HCT116 (cell line): ENCODE measurements around the gene MOK. TPM values are rescaled to one million over a fixed set of nuclear protein-coding genes. Genes with fewer than 3 reads are reported as not detected.

Experiments
- ATAC-seq: fragments of 200-7000 bp; cut with Tn5 transposase; 2 replicates; pipeline ENCODE4 v1.9.1; 2020; ENCODE audit warnings: mild to moderate bottlenecking, moderate library complexity
- BruUV-seq: library from RNA; stranded (reverse); fragments of 400-500 nt; replicated peaks from 2 replicates; lab custom pipeline; 2021; lab: Mats Ljungman, UMichigan
- CTCF ChIA-PET: fragments of 300-600 bp; sonication (Branson Sonifier 250); formaldehyde crosslinking; loops from one replicate; lab custom pipeline; 2021; ENCODE audit warnings: antibody characterized with exemption; lab: Charles Lee
- POLR2A ChIA-PET: fragments of 300-600, 350-600 bp; sonication (Branson Sonifier 250); formaldehyde crosslinking; loops from one replicate; lab custom pipeline; 2021; ENCODE audit warnings: antibody characterized with exemption; lab: Charles Lee
- RAD21 ChIA-PET, 2 experiments: fragments of 300-600 bp; sonication (Branson Sonifier 250); formaldehyde crosslinking; loops; one replicate each; lab custom pipeline; 2023; ENCODE audit warnings: low total read pairs in 2 of 2; ENCODE audit not compliant: uncharacterized antibody in 2 of 2, unreplicated experiment in 2 of 2, low non-redundant PET in 1 of 2; lab: Charles Lee
- DNase-seq: peaks from one replicate; pipeline ENCODE4 v3.0.0-alpha.2; 2010; ENCODE audit warnings: low read depth, low spot score
- H2AFZ ChIP-seq: fragments of 200-600 bp; shearing (Covaris generic), sonication (generic); 2 replicates; pipeline ENCODE4 v1.6.1; 2017; ENCODE audit warnings: low read depth, mixed run types, mixed read lengths, antibody characterized with exemption, low read length; ENCODE audit not compliant: poor library complexity, severe bottlenecking
- H3K27ac ChIP-seq: 2 replicates; pipeline ENCODE4 v1.5.1; 2012; ENCODE audit warnings: low read depth, low read length
- H3K27me3 ChIP-seq: fragments of 200-600 bp; sonication (generic); 2 replicates; pipeline ENCODE4 v1.6.1; 2016; ENCODE audit warnings: mixed run types, low read length, mixed read lengths; ENCODE audit not compliant: insufficient read depth
- H3K36me3 ChIP-seq, 2 experiments: fragments of 200-500 bp in 1 of 2; fragments of 200-600 bp in 1 of 2; sonication (Bioruptor generic) in 1 of 2; sonication (generic) in 1 of 2; 2 replicates each; pipeline versions ENCODE4 v1.5.1 to v1.6.1; 2014 to 2016; ENCODE audit warnings: low read length in 2 of 2, inconsistent platforms in 1 of 2, mixed read lengths in 1 of 2, mixed run types in 1 of 2; ENCODE audit not compliant: insufficient read depth in 2 of 2, control insufficient read depth in 1 of 2
- H3K4me1 ChIP-seq, 2 experiments: fragments of 200-600 bp in 1 of 2; sonication (generic) in 1 of 2; 2 replicates each; pipeline versions ENCODE4 v1.5.1 to v1.6.1; 2012 to 2017; ENCODE audit warnings: low read length in 2 of 2, inconsistent platforms in 1 of 2, mild to moderate bottlenecking in 1 of 2, mixed read lengths in 1 of 2, mixed run types in 1 of 2, moderate library complexity in 1 of 2; ENCODE audit not compliant: insufficient read depth in 2 of 2, control insufficient read depth in 1 of 2
- H3K4me2 ChIP-seq: fragments of 200-600 bp; sonication (generic); 2 replicates; pipeline ENCODE4 v1.6.1; 2017; ENCODE audit warnings: mixed run types, low read length, mixed read lengths
- H3K4me3 ChIP-seq, 2 experiments: fragments of 200-600 bp in 1 of 2; sonication (generic) in 1 of 2; replicated peaks in 1 of 2; 2 replicates each; pipeline ENCODE4 v1.5.1; 2011 to 2016; ENCODE audit warnings: low read length in 2 of 2, control low read depth in 1 of 2, low read depth in 1 of 2, mild to moderate bottlenecking in 1 of 2, mixed read lengths in 1 of 2, mixed run types in 1 of 2
- H3K79me2 ChIP-seq: fragments of 200-600 bp; sonication (generic); 2 replicates; pipeline ENCODE4 v1.6.1; 2017; ENCODE audit warnings: mild to moderate bottlenecking, mixed run types, low read length, moderate library complexity, mixed read lengths; ENCODE audit not compliant: insufficient read depth
- H3K9ac ChIP-seq: fragments of 200-600 bp; sonication (generic); 2 replicates; pipeline ENCODE4 v1.6.1; 2016; ENCODE audit warnings: low read length, mixed read lengths
- H3K9me2 ChIP-seq: fragments of 200-600 bp; sonication (generic), shearing (Covaris generic); 2 replicates; pipeline ENCODE4 v1.6.1; 2017; ENCODE audit warnings: mixed run types, mild to moderate bottlenecking, moderate library complexity; ENCODE audit not compliant: insufficient read depth
- H3K9me3 ChIP-seq, 2 experiments: fragments of 200-500 bp in 1 of 2; fragments of 200-600 bp in 1 of 2; sonication (Bioruptor generic) in 1 of 2; sonication (generic) in 1 of 2; 2 replicates each; pipeline ENCODE4 v1.6.1; 2014 to 2017; ENCODE audit warnings: low read length in 2 of 2, mixed read lengths in 2 of 2, inconsistent platforms in 1 of 2, low read depth in 1 of 2, mild to moderate bottlenecking in 1 of 2, mixed run types in 1 of 2, moderate library complexity in 1 of 2; ENCODE audit not compliant: control insufficient read depth in 1 of 2, insufficient read depth in 1 of 2
- H4K20me1 ChIP-seq: fragments of 200-600 bp; sonication (generic), shearing (Covaris generic); 2 replicates; pipeline ENCODE4 v1.6.1; 2017; ENCODE audit warnings: mixed run types, mild to moderate bottlenecking, moderate library complexity; ENCODE audit not compliant: insufficient read depth
- CEBPB ChIP-seq: IDR thresholded peaks from 2 replicates; pipeline ENCODE4 v1.6.1; 2012; ENCODE audit warnings: low read depth
- EGR1 ChIP-seq: IDR thresholded peaks from 2 replicates; pipeline ENCODE4 v1.6.1; 2012; ENCODE audit warnings: low read depth
- ELF1 ChIP-seq: IDR thresholded peaks from 2 replicates; pipeline ENCODE4 v1.6.1; 2012; ENCODE audit warnings: low read depth, borderline replicate concordance
- EZH2 ChIP-seq: fragments of 200-600 bp; sonication (generic); IDR thresholded peaks from 2 replicates; pipeline ENCODE4 v1.6.1; 2017; ENCODE audit warnings: antibody characterized with exemption, mixed run types
- EZH2phosphoT487 ChIP-seq: fragments of 200-600 bp; IDR thresholded peaks from 2 replicates; pipeline ENCODE4 v1.6.1; 2018; ENCODE audit warnings: antibody characterized with exemption, borderline replicate concordance
- FOSL1 ChIP-seq: IDR thresholded peaks from 2 replicates; pipeline ENCODE4 v1.6.1; 2012; ENCODE audit warnings: low read depth
- JUND ChIP-seq: IDR thresholded peaks from 2 replicates; pipeline ENCODE4 v1.6.1; 2012
- RAD21 ChIP-seq: IDR thresholded peaks from 2 replicates; pipeline ENCODE4 v1.6.1; 2012; ENCODE audit warnings: low read depth, mild to moderate bottlenecking
- REST ChIP-seq: IDR thresholded peaks from 2 replicates; pipeline ENCODE4 v1.6.1; 2012; ENCODE audit warnings: low read depth
- SIN3A ChIP-seq: IDR thresholded peaks from 2 replicates; pipeline ENCODE4 v1.6.1; 2012; ENCODE audit warnings: low read depth
- TCF7L2 ChIP-seq: IDR thresholded peaks from 2 replicates; pipeline ENCODE4 v1.7.0; 2011; ENCODE audit warnings: borderline replicate concordance, inconsistent platforms; ENCODE audit not compliant: insufficient read depth, insufficient read length; ENCODE audit errors: extremely low read depth
- YY1 ChIP-seq: IDR thresholded peaks from 2 replicates; pipeline ENCODE4 v1.6.1; 2011; ENCODE audit warnings: low read length, low read depth, moderate library complexity, mild to moderate bottlenecking; ENCODE audit not compliant: insufficient replicate concordance; ENCODE audit errors: extremely low read depth
- ZNF274 ChIP-seq: fragments of 200-500 bp; sonication (Bioruptor generic); IDR thresholded peaks from 2 replicates; pipeline ENCODE4 v1.6.1; 2014; ENCODE audit warnings: mild to moderate bottlenecking, low read depth, low read length, inconsistent platforms
- intact Hi-C: fragments of 100-400 bp; cut with micrococcal nuclease; formaldehyde crosslinking; loops from 2 replicates; pipeline ENCODE4 v1.10.0; 2022
- total RNA-seq: library from RNA; stranded (reverse); gene quantifications from one replicate; pipeline ENCODE4 v1.2.1, GENCODE V29; 2021; ENCODE audit not compliant: unreplicated experiment
- TF ChIP-seq, protein P1 (sequence below): IDR thresholded peaks from 2 replicates; pipeline ENCODE4 v1.6.1; 2011; ENCODE audit warnings: mild to moderate bottlenecking, low read length, moderate library complexity; ENCODE audit not compliant: insufficient replicate concordance; ENCODE audit errors: extremely low read depth

The MOK gene
- total RNA-seq, 1 experiment from 2014 or later = 9.4 TPM

- Histone ChIP-seq H3K27ac (peak overlapping the region; percentile 27), H3K9ac (0 out of 2 replicates have a peak overlapping the region, but pooled peaks have one; percentile 26), H3K27me3 (no peaks in the 10 kb centered on the region), H3K9me3 (no peaks in the 10 kb centered on the region), H3K9me2 (no peaks in the 10 kb centered on the region), H3K4me3 (no peak overlapping the region), H2AFZ (no peak overlapping the region), H3K4me1 (peaks cover 48 to 55% of the 10 kb centered on the region in 2 experiments), H4K20me1 (peaks cover 8% of the 10 kb centered on the region; the same call in 1 of the 2 replicates), H3K79me2 (peaks cover 82% of the 10 kb centered on the region), H3K4me2 (peak overlapping the region; percentile 67), H3K36me3 (no peaks in the 10 kb centered on the region)
- CTCF ChIA-PET = interaction anchor here (1.1 kb wide), 1 partner anchor 127 kb away, joined by 3 read pairs; no protein-coding TSS in a partner anchor
- ATAC-seq (peak; percentile 67), DNase-seq (no peak)
- BruUV-seq = no TSS peak
- TF ChIP-seq EZH2phosphoT487 (no peak), CEBPB (no peak), RAD21 (no peak), JUND (no peak)
- POLR2A ChIA-PET = no interaction called here
- RAD21 ChIA-PET = no interaction called here
- intact Hi-C loops = no loop called here
Measured at GRCh38 chr14:102187568-102188001, 117.4 kb downstream of the MOK start.

GRCh38 chr14:102187044-102187443 lies 117.9 kb downstream of the MOK start:
- ATAC-seq (peak; percentile 82), DNase-seq (peak; percentile 41)
- CTCF ChIA-PET = interaction anchor here (1.1 kb wide), 1 partner anchor 127 kb away, joined by 3 read pairs; no protein-coding TSS in a partner anchor
- intact Hi-C loops = no loop called here
- H3K4me2 ChIP-seq = peak overlapping the region; percentile 67
- peak overlapping the region; percentile 27 for H3K27ac ChIP-seq
- RAD21 ChIA-PET = no interaction called here
- BruUV-seq = no TSS peak
- no peaks in the 10 kb centered on the region for H3K27me3 ChIP-seq
- H3K9me2 ChIP-seq = no peaks in the 10 kb centered on the region
- no peaks in the 10 kb centered on the region for H3K36me3 ChIP-seq
- H3K9me3 ChIP-seq = no peaks in the 10 kb centered on the region
- H3K4me1 ChIP-seq = peaks cover 50 to 59% of the 10 kb centered on the region in 2 experiments
- peaks cover 8% of the 10 kb centered on the region; the same call in 1 of the 2 replicates for H4K20me1 ChIP-seq
- peaks cover 87% of the 10 kb centered on the region for H3K79me2 ChIP-seq
- POLR2A ChIA-PET = no interaction called here
- H3K9ac ChIP-seq = 0 out of 2 replicates have a peak overlapping the region, but pooled peaks have one; percentile 26
- 0 out of 4 replicates have a peak overlapping the region, but pooled peaks of 1 of the 2 experiments have one; percentile 7 for H3K4me3 ChIP-seq
- H2AFZ ChIP-seq = no peak overlapping the region
- TF ChIP-seq TCF7L2 (no peak), FOSL1 (peak; percentile 46; the same call in 1 of the 2 replicates), ZNF274 (no peak), CEBPB (peak; percentile 78), YY1 (no peak), REST (no peak), EZH2 (no peak), EGR1 (no peak), EZH2phosphoT487 (no peak), RAD21 (no peak), SIN3A (0 out of 2 replicates have a peak, but pooled peaks have one; percentile 35), ELF1 (no peak), JUND (peak; percentile 74)
- TF ChIP-seq, protein P1, sequence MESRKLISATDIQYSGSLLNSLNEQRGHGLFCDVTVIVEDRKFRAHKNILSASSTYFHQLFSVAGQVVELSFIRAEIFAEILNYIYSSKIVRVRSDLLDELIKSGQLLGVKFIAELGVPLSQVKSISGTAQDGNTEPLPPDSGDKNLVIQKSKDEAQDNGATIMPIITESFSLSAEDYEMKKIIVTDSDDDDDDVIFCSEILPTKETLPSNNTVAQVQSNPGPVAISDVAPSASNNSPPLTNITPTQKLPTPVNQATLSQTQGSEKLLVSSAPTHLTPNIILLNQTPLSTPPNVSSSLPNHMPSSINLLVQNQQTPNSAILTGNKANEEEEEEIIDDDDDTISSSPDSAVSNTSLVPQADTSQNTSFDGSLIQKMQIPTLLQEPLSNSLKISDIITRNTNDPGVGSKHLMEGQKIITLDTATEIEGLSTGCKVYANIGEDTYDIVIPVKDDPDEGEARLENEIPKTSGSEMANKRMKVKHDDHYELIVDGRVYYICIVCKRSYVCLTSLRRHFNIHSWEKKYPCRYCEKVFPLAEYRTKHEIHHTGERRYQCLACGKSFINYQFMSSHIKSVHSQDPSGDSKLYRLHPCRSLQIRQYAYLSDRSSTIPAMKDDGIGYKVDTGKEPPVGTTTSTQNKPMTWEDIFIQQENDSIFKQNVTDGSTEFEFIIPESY = no peak
